Endothelial cell of umbilical vein (primary cell): ENCODE data around the gene PBXIP1.

Experiments used
- POLR2A ChIP-seq: IDR thresholded peaks from 2 replicates; pipeline ENCODE4 v1.6.1; 2012; ENCODE audit warnings: low read depth, mild to moderate bottlenecking, control low read depth, low read length
- TF ChIP-seq, protein P1 (sequence below), 2 donors: IDR thresholded peaks; 1 replicate in 1 of 2; 2 replicates in 1 of 2; pipeline ENCODE4 v1.5.1; 2011; ENCODE audit warnings: low read length in 2 of 2, mild to moderate bottlenecking in 2 of 2, moderate library complexity in 2 of 2, control low read depth in 1 of 2, inconsistent platforms in 1 of 2, low read depth in 1 of 2; ENCODE audit not compliant: insufficient read depth in 1 of 2; ENCODE audit errors: extremely low read depth in 1 of 2

DNA sequence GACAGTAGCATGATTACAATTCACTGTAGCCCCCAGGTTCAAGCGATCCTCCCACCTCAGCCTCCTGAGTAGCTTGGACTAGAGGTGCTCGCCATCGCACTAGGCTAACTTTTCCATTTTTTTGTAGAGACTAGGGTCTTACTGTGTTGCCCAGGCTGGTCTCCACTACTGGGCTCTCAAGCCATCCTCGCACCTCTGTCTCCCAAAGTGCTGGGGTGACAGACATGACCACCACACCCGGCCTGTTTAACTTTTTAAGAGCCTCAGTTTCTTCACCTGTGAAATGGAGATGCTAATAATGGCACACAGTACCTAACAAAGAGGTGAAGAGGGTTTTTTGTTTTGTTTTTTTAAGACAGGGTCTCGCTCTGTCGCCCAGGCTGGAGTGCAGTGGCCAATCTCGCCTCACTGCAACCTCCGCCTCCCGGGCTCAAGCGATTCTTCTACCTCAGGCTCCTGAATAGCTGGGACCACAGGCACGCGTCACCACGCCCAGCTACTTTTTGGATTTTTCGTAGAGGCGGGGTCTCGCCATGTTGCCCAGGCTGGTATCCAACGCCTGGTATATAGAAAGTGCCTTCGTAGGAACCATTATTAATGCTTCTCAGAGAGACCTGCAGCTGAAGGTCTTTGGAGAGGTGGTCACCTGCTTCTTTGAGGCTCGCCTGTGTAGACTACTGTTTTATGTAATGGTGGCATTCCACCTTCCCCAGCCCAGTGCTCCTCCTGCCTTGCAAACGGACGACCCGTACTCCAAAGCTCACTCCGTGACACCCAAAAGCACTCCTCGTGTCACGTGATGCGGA lies 19.9 kb downstream of the PBXIP1 start:
- TF ChIP-seq, protein P1, sequence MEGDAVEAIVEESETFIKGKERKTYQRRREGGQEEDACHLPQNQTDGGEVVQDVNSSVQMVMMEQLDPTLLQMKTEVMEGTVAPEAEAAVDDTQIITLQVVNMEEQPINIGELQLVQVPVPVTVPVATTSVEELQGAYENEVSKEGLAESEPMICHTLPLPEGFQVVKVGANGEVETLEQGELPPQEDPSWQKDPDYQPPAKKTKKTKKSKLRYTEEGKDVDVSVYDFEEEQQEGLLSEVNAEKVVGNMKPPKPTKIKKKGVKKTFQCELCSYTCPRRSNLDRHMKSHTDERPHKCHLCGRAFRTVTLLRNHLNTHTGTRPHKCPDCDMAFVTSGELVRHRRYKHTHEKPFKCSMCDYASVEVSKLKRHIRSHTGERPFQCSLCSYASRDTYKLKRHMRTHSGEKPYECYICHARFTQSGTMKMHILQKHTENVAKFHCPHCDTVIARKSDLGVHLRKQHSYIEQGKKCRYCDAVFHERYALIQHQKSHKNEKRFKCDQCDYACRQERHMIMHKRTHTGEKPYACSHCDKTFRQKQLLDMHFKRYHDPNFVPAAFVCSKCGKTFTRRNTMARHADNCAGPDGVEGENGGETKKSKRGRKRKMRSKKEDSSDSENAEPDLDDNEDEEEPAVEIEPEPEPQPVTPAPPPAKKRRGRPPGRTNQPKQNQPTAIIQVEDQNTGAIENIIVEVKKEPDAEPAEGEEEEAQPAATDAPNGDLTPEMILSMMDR (IDR thresholded peaks at IDR 0.05; ENCODE audit: extremely low read depth in 1 of 2, insufficient read depth in 1 of 2, low read depth in 1 of 2, low read length in 2 of 2), result no peak
- TF ChIP-seq POLR2A, result no peak
